GM23338 (cell line): Measurements from ENCODE around the gene NAPA. TPM values are rescaled to one million over a fixed set of nuclear protein-coding genes. Genes with fewer than 3 reads are reported as not detected.

Experiments used
- ATAC-seq: fragments of 200-7000 bp; cut with Tn5 transposase; 3 replicates; pipeline ENCODE4 v1.9.1; 2020
- DNase-seq: peaks from one replicate; pipeline ENCODE4 v3.0.0-alpha.2; 2015; ENCODE audit warnings: low spot score
- H2AFZ ChIP-seq: fragments of 200-600 bp; sonication (generic); 2 replicates; pipeline ENCODE4 v1.8.0; 2016; ENCODE audit warnings: antibody characterized with exemption, mild to moderate bottlenecking, moderate library complexity
- H3F3A ChIP-seq: fragments of 200-600 bp; sonication (generic); replicated peaks from 2 replicates; pipeline ENCODE4 v1.8.0; 2017; ENCODE audit warnings: antibody characterized with exemption, mixed run types, low read depth
- H3K27ac ChIP-seq: fragments of 200-600 bp; sonication (generic); 2 replicates; pipeline ENCODE4 v1.6.1; 2016; ENCODE audit warnings: low read depth
- H3K27me3 ChIP-seq: fragments of 200-600 bp; sonication (generic); 2 replicates; pipeline ENCODE4 v1.8.0; 2016; ENCODE audit warnings: mild to moderate bottlenecking, mixed run types, moderate library complexity; ENCODE audit not compliant: insufficient read depth
- H3K36me3 ChIP-seq: fragments of 200-600 bp; sonication (generic); 2 replicates; pipeline ENCODE4 v1.8.0; 2016; ENCODE audit warnings: mild to moderate bottlenecking; ENCODE audit not compliant: insufficient read depth
- H3K4me1 ChIP-seq: fragments of 200-600 bp; sonication (generic); 2 replicates; pipeline ENCODE4 v1.8.0; 2016; ENCODE audit warnings: mild to moderate bottlenecking, moderate library complexity; ENCODE audit not compliant: insufficient read depth
- H3K4me2 ChIP-seq: fragments of 200-600 bp; sonication (generic); 2 replicates; pipeline ENCODE4 v1.7.1; 2017; ENCODE audit warnings: mixed run types
- H3K4me3 ChIP-seq: fragments of 200-600 bp; sonication (generic); 2 replicates; pipeline ENCODE4 v1.6.1; 2016; ENCODE audit warnings: mixed run types
- H3K79me2 ChIP-seq: fragments of 200-600 bp; sonication (generic); replicated peaks from 2 replicates; pipeline ENCODE4 v1.8.0; 2017; ENCODE audit warnings: mild to moderate bottlenecking; ENCODE audit not compliant: insufficient read depth
- H3K9me2 ChIP-seq: fragments of 200-600 bp; sonication (generic); 2 replicates; pipeline ENCODE4 v1.8.0; 2017; ENCODE audit not compliant: insufficient read depth
- H4K20me1 ChIP-seq: fragments of 200-600 bp; sonication (generic); replicated peaks from 2 replicates; pipeline ENCODE4 v1.8.0; 2017; ENCODE audit warnings: mild to moderate bottlenecking; ENCODE audit not compliant: insufficient read depth
- H3K27ac Mint-ChIP-seq: 2 replicates; pipeline ENCODE4 v1.8.0; 2020; ENCODE audit warnings: inconsistent platforms, mild to moderate bottlenecking, moderate library complexity, mixed read lengths
- H3K27me3 Mint-ChIP-seq: 3 replicates; pipeline ENCODE4 v1.8.0; 2022; ENCODE audit warnings: low read depth, mild to moderate bottlenecking, moderate library complexity, mixed read lengths, inconsistent platforms; ENCODE audit not compliant: insufficient read depth, poor library complexity
- H3K36me3 Mint-ChIP-seq: 3 replicates; pipeline ENCODE4 v1.8.0; 2021; ENCODE audit warnings: low read depth, mild to moderate bottlenecking, inconsistent platforms, moderate library complexity, mixed read lengths
- H3K4me1 Mint-ChIP-seq: 3 replicates; pipeline ENCODE4 v1.8.0; 2020; ENCODE audit warnings: mild to moderate bottlenecking, inconsistent platforms, mixed read lengths
- H3K4me3 Mint-ChIP-seq: 3 replicates; pipeline ENCODE4 v1.8.0; 2021; ENCODE audit warnings: moderate library complexity, mild to moderate bottlenecking, inconsistent platforms, mixed read lengths
- H3K9me3 Mint-ChIP-seq: 3 replicates; pipeline ENCODE4 v1.8.0; 2020; ENCODE audit warnings: moderate library complexity, mild to moderate bottlenecking, inconsistent platforms, mixed read lengths
- EZH2phosphoT487 ChIP-seq: fragments of 200-600 bp; sonication (generic); IDR thresholded peaks from one replicate; pipeline ENCODE4 v1.8.1; 2018; ENCODE audit warnings: antibody characterized with exemption; ENCODE audit not compliant: unreplicated experiment
- JUNB ChIP-seq: IDR thresholded peaks from one replicate; pipeline ENCODE4 v1.6.1; 2016; ENCODE audit warnings: antibody characterized with exemption; ENCODE audit not compliant: unreplicated experiment
- NANOG ChIP-seq: IDR thresholded peaks from 2 replicates; pipeline ENCODE4 v1.6.1; 2016; ENCODE audit warnings: antibody characterized with exemption, borderline replicate concordance
- REST ChIP-seq: IDR thresholded peaks from one replicate; pipeline ENCODE4 v1.6.1; 2018; ENCODE audit warnings: antibody characterized with exemption; ENCODE audit not compliant: unreplicated experiment
- STAT1 ChIP-seq: IDR thresholded peaks from one replicate; pipeline ENCODE4 v1.6.1; 2016; ENCODE audit warnings: antibody characterized with exemption; ENCODE audit not compliant: unreplicated experiment
- ZNF331 ChIP-seq: fragments of 250-450 bp; sonication (Bioruptor Pico); IDR thresholded peaks from 2 replicates; pipeline ENCODE4 v1.5.0; 2020; ENCODE audit warnings: low read depth, mild to moderate bottlenecking, moderate library complexity
- polyA plus RNA-seq: library from polyadenylated mRNA; unstranded; fragments of >200 nt; fragmentation: Nextera tagmentation; extraction: Ambion mirVana; gene quantifications from 2 replicates; pipeline ENCODE4 v1.2.1, GENCODE V29; 2016
- total RNA-seq: library from RNA; depleted of rRNA; stranded (reverse); fragments of >200 nt; shearing (Covaris generic); gene quantifications from 2 replicates; pipeline ENCODE4 v1.2.3, GENCODE V29; 2014

Gene NAPA
- total and polyA plus RNA-seq, 2 experiments from 2014 or later = 52.0 to 72.1 TPM

DNA sequence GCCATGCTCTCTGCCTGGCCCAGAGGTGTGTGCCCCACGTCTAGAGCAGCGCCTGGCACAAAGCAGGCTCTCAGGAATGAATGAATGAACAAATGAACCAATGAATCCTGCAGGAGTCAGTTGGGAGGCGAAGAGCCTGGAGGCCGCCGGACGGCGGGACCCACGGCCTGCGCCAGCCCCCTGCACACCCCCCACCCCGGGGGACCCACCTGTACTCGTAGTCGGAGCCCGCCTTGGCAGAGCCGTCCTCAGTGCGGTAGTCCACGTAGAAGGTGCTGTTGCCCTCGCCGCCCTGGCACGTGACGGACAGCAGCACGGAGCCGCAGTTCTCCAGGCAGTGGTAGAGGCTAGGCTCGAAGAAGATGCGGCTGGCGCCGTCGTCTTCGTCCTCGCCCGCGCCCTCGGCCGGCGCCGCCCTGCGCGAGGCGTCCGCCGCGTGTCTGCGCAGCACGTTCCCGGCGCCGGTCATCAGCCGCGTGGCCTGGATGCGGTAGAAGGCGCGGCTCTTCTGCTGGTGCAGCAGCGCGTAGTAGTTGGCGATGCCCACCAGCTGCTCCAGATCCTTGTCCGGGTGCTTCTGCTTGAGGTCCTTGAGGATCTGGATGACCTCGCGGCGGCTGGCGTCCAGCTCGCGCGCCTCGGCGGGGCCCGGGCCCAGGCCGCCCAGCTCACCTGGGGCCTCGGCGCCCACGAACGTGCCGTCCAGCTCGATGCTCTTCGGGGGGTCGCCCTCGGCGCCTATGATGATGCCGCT lies 58.0 kb downstream of the NAPA start:
- no peaks in the 10 kb centered on the region for H3K79me2 ChIP-seq
- no peak overlapping the region; the same call in 1 of the 2 replicates for H2AFZ ChIP-seq
- Mint-ChIP-seq H3K36me3 (peaks cover 19% of the 10 kb centered on the region), H3K9me3 (no peaks in the 10 kb centered on the region), H3K4me1 (no peaks in the 10 kb centered on the region; the same call in 2 of the 3 replicates), H3K27ac (no peak overlapping the region), H3K27me3 (no peaks in the 10 kb centered on the region), H3K4me3 (no peak overlapping the region; the same call in 2 of the 3 replicates)
- peaks cover 3% of the 10 kb centered on the region; the same call in 1 of the 2 replicates for H3K4me1 ChIP-seq
- DNase-seq = peak; percentile 50
- no peaks in the 10 kb centered on the region; the same call in 1 of the 2 replicates for H3K36me3 ChIP-seq
- H3F3A ChIP-seq = 0 out of 2 replicates have a peak, but pooled peaks cover 5% of the 10 kb centered on the region
- 0 out of 2 replicates have a peak, but pooled peaks cover 4% of the 10 kb centered on the region for H4K20me1 ChIP-seq
- H3K4me2 ChIP-seq = peak overlapping the region; percentile 77
- peak overlapping the region; percentile 49 for H3K4me3 ChIP-seq
- TF ChIP-seq NANOG = no peak
- TF ChIP-seq ZNF331 (CRISPR knock-in tag) = no peak
- no peaks in the 10 kb centered on the region for H3K9me2 ChIP-seq
- H3K27me3 ChIP-seq = peaks cover 41% of the 10 kb centered on the region
- ATAC-seq = peak; percentile 57
- no peak overlapping the region for H3K27ac ChIP-seq

DNA sequence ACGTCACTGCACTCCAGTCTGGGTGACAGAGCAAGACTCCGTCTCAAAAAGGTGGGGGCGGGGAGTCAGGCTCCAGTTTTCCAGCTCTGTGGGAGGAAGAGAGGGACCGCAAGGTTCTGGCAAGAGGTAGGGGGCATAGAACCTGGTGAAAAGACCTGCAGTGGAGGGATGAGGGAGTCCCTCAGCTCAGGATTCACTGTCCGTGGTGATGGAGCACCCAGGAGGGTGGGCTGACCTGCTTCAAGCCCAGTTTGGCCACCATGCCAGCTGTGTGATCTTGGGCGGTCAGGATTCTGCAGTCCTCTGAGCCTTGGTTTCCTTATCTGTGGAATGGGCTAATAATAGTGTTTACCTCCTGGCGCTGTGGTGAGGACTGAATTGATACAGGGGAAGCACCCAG lies 64.4 kb downstream of the NAPA start:
- TF ChIP-seq JUNB (no peak), ZNF331 (CRISPR knock-in tag) (no peak), NANOG (no peak), REST (no peak), STAT1 (no peak), EZH2phosphoT487 (no peak)
- no peak overlapping the region for H3K4me2 ChIP-seq
- no peaks in the 10 kb centered on the region for H3K9me2 ChIP-seq
- H3F3A ChIP-seq = peaks cover 23% of the 10 kb centered on the region; the same call in 1 of the 2 replicates
- no peak overlapping the region for H3K4me3 ChIP-seq
- Mint-ChIP-seq H3K27ac (peak overlapping the region; percentile 41; the same call in 1 of the 2 replicates), H3K4me3 (no peak overlapping the region), H3K4me1 (peaks cover 24% of the 10 kb centered on the region), H3K9me3 (no peaks in the 10 kb centered on the region; the same call in 2 of the 3 replicates), H3K36me3 (peaks cover 8% of the 10 kb centered on the region; the same call in 2 of the 3 replicates), H3K27me3 (peaks cover 25% of the 10 kb centered on the region)
- H2AFZ ChIP-seq = no peak overlapping the region
- H3K79me2 ChIP-seq = no peaks in the 10 kb centered on the region
- H3K27ac ChIP-seq = no peak overlapping the region
- H3K36me3 ChIP-seq = no peaks in the 10 kb centered on the region; the same call in 1 of the 2 replicates
- no peaks in the 10 kb centered on the region; the same call in 1 of the 2 replicates for H4K20me1 ChIP-seq
- peaks cover 20% of the 10 kb centered on the region for H3K27me3 ChIP-seq
- ATAC-seq (no peak), DNase-seq (no peak)
- peaks cover 20% of the 10 kb centered on the region for H3K4me1 ChIP-seq
